GM21367 (cell line): ENCODE data around the gene LIMS3.
"Not testable (repeated sequence)": the region's sequence is repeated elsewhere in the genome, so short reads cannot be mapped to it uniquely, and the experiment has no call there.

Source experiments
- ATAC-seq: cut with Tn5 transposase; IDR thresholded peaks from one replicate; pipeline ENCODE4 v1.9.1; 2021; ENCODE audit not compliant: unreplicated experiment

Gene LIMS3

DNA sequence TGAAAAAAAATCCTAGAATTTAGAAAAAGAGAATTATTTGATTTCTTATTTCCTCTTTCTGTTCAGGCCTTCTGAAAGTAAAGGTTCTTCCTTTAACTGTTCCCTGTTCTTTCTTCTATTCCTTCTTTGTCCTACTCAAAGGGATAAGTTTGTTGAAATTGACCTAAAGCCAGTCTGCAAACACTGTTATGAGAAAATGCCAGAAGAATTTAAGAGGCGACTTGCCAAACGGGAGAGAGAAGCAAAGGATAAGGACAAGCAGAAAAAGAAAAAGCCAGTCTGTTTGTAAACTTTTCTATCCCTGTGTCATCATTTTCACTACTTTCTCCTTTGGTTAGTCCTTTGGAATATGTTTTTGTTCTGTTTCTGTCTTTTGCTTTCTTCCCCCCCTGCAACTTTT is 26.0 kb downstream of the LIMS3 start:
- not testable (repeated sequence) for ATAC-seq

DNA sequence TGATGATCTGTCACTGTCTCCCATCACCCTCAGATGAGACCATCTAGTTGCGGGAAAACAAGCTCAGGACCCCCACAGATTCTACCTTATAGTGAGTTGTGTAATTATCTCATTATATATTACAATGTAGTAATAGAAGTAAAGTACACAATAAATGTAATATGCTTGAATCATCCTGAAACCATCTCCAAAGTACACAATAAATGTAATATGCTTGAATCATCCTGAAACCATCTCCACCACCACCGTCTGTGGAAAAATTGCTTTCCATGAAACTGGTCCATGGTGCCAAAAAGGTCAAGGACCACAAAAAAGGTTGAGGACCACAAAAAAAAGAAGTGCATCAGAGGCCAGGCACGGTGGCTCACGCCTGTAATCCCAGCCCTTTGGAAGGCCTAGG is 29.3 kb downstream of the LIMS3 start:
- not testable (repeated sequence) for ATAC-seq

DNA sequence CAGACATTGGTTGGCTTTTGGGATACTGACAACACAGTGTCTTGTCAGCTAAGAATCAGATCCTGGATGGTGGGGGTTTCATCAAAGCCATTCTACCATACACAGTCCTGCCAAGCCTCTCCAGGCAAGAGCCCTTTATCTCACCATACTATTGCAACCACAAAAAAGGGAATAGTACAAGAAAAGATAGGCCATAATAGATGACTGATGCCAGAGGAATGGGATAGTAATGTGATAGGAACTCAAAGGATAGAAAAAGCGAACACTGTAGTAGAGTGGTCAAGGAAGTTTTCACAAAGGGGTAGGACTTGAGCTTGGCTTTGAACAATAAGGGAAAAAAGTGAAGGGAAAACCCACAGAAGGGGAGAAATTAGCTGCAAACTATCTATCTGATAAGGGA is 30.7 kb downstream of the LIMS3 start:
- ATAC-seq: not testable (repeated sequence)

DNA sequence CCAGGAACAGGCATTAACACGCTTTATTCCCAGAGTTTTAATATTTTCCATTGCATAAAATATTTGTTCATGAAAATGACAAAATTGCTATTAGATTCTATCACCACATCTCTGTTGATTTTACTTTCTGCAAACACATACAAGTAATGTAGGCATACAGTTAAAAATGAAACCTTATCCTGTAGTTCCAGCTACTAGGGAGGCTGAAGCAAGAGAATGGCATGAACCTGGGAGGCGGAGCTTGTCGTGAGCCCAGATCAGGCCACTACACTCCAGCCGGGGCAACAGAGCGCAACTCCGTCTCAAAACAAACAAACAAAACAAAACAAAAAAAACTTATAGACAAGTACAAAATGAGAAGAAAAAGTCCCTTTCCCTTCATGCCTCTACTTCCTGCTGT is 38.0 kb downstream of the LIMS3 start:
- not testable (repeated sequence) for ATAC-seq

DNA sequence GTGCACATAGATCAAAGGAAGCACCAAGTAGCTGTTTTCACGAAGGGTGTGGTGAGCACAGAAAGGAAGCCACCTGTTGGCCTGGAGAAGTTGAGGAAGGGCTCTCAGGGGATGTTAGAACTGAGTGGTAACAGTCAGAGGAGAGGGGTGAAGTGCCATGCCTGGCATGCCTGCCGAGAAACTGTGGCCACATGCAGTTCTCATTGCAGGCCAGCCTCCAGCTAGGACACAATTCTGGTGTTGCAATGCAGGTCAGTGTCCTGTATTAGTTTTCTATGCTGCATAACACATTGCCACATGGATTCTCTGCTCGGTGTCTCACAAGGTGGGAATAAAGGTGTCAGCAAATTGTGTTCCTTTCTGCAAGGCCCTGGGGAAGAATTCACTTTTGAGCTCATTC is 46.9 kb downstream of the LIMS3 start:
- not testable (repeated sequence) for ATAC-seq

DNA sequence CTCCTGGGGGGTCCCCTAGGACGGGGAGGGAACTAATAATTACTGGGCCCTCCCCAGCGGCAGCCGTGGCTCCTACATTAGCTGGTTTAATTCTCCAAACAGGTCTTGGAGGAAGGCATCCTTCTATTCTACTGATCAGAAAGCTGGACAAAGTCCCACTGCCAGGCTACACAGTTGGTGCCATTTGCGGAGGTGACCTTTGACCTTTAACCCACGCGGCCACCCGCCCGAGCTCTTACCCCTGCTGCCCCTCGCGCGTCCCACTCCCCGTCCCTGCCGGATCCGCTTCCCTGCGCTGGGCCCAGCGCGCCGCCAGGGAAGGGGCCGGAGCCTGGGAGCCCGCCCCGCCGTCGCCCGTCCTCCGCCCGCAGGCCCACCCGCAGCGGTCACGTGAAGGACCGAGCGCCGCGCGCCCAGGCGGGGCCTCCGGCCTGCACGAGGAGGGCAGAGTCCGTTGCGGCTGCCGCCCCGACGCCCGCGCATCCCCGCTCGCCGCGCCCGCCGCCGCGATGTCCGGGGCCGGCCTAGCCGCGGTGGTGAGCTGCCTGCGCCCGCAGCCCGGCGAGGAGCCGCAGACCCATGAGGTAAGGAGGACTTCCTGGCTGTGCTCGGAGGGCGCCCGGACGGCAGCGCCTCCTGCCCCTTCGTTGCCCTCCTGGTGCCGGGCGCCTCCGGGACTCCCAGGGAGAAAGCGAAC is 48.9 kb downstream of the LIMS3 start:
- not testable (repeated sequence) for ATAC-seq

DNA sequence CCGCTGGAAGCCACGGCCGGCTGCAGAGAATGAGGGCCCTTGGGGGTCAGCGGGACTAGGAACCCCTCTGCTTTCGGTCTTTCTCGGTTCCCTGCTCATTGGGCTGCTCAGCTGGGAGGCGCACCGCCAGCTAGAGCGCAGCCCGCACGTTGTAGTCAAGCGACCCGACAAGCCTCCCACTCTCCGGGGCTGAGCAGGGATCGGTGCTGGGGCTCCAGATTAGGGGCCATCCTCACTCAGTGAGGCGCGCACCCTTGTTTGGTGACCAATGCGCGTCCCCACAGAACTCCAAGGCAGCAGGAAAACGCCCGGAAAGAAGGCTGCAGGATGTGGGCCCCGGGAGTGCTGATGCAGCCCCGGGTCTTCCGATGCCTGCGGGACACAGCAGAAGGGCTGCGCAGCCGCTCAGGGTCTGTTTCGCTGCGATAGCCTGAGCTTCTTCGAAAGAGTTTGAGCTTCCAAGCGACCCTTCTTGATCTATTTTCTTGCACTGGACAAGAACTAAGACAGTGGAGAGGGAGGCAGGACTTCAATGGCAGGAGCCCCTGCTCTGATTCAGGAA is 49.6 kb downstream of the LIMS3 start:
- ATAC-seq: not testable (repeated sequence)

DNA sequence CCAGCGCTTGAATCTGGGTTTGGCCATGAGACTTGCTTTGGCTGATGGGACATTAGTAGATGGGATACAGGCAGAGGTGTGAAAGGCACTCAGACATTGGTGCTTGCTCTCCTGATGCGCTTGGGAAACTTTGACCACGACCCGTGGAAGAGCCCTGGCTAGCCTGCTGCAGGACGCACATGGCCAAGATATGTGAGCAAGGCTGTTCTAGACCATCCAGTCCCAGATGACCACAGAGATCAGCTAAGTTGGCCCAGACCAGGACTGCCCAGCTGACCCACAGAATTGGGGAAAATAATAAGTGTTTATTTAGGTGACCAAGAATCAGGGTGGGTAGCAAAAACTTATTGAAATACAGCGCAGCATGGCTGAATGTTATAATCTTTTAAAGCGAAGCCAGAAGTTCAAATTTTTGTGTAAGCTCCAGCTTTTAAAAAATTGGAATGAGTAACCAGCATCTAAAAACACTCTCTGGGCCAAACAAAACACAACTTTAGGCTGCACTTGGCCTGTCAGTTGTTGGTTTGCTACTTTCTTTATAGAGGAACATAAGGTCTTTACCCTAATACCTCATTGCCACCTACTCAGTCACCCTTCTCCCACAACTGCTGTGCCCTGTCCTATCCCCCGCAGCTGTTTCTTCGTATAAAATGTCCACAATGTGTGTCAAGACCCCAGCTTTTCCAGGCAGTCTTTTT is 51.8 kb downstream of the LIMS3 start:
- ATAC-seq: not testable (repeated sequence)

DNA sequence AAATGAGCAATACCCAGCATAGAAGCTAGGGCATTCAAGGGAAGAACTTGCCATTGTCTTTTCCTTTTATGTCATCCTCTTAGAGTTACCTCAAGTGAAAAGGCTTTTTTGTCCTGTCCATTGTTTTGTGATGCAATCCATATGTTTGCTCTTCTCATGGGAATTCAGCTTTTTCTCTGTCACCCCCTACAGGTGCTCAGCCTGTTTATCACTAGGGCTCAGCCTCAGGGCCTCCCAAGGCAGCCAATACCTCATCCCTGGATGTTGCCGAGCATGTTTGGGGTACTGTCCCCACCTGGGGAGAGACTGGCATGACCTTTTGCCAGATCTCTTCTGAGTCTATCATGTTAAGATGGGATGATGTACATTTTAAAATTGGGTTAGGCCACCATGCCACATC is 65.5 kb downstream of the LIMS3 start:
- not testable (repeated sequence) for ATAC-seq

DNA sequence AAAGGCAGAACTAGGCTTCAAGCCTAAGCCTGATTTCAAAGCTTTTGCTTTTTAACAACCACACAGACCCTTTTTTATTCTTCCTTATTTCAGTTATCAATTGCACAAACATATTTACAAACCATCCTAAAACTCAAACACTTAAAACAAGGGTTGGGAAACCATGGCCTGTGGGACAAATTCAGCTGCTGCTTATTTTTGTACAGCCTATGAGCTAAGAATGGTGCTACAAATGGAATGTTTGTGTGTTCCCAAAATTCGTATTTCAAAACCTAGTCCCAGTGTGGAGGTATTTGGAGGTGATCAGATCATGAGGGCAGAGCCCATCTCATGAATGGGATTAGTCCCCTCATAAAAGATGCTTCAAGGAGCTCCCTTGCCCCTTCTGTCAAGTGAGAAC is 67.0 kb downstream of the LIMS3 start:
- ATAC-seq: not testable (repeated sequence)

DNA sequence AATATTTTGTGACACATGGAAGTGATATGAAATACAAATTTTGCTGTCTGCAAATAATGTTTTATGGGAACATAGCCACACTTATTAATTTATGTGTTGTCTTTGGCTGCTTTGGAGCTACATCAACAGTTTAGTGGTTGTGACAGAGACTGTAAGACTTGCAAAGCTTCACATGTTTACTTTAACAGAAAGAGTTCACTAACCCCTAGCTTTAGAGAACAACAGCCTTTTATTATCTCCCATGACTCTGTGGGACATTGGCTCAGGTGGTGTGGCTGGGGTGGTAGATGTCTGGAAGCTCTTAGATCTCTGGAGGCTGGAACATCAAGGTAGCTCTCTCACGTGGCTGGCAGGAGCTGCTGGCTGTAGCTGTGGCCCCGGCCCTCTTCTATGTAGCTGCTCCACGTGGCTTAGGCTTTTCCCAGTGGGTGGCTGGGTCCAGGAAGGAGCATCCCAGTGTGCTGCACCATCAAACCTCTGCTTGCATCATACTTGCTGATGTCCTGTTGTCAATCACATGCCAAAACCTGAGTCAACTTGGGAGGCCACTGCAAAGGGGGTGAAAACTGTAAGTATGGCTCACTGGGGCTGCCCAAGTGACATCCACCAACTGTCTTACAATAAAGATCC is 67.7 kb downstream of the LIMS3 start:
- ATAC-seq: not testable (repeated sequence)

DNA sequence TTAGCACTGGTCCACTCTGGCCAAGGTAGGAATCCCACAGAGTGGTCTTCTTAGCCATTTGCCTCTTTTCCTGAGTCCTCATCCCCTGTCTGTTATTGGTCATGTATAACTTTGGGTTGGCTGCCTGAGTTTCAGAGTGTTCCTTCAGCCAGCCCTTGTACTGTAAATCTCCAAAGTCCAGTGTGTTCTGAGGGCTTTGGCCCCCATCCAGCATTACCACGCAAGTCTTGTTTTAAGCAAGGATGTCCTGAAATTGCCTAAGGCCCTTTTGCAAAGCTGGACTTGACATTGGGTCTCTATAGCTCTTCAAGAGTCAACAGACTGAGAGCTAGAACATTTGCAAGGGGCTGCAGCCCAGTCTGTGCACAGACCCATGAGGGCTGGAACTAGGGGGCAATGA is 68.4 kb downstream of the LIMS3 start:
- ATAC-seq: not testable (repeated sequence)

DNA sequence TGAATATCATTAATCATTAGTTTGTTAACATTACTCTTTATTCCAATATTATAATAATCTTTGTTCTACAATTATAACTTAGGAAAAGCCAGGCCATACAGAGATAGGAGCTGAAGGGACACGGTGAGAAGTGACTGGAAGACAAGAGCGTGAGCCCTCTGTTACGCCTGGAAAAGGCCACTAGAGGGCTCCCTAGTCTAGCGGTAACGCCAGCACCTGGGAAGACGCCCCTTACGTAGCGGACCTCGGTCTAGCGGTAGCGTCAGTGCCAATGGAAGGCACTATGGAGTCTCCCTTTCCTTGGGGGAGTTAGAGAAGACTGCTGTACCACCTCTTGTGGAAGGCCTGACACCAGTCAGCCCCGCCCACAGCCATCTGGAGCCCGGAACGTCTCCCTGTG is 71.4 kb downstream of the LIMS3 start:
- ATAC-seq: not testable (repeated sequence)

DNA sequence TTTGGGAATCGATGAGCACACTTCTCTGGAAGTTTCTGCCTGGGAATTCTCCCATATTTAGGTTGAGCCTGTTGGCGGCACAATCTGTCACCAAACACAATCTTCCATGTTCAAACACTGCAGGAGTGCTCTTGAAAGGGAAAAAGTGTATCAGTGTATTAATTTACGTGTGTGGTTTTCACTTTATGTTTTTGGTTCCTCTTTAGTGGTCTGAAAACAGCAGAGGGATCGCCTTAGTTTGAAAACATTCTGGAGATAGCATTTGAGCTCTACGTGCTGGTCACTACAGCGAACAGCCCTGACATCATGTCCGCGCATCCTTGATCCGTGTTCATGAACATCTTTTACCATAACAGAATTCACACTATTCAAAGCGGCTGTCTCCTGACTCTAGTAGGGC is 73.2 kb downstream of the LIMS3 start:
- not testable (repeated sequence) for ATAC-seq
